HEK293T (cell line): ENCODE results near the gene XKR3.

Experiments used
- CTCF ChIA-PET: fragments of 350-600 bp; formaldehyde crosslinking; extraction: SDS; loops from one replicate; lab custom pipeline; 2021; ENCODE audit warnings: antibody characterized with exemption, inconsistent platforms; lab: Yijun Ruan, JAX
- POLR2A ChIA-PET: fragments of 350-600 bp; formaldehyde crosslinking; extraction: SDS; loops from one replicate; lab custom pipeline; 2020; ENCODE audit warnings: antibody characterized with exemption, inconsistent platforms; lab: Yijun Ruan, JAX
- DNase-seq: peaks from one replicate; pipeline ENCODE4 v3.0.0; 2012; ENCODE audit warnings: mixed read lengths; ENCODE audit errors: extremely low spot score
- ARNT ChIP-seq: fragments of 450-650 bp; IDR thresholded peaks from 2 replicates; pipeline ENCODE4 v1.6.1; 2017; ENCODE audit warnings: mild to moderate bottlenecking
- BHLHE40 ChIP-seq: fragments of 450-650 bp; IDR thresholded peaks from 2 replicates; pipeline ENCODE4 v1.6.1; 2016; ENCODE audit warnings: mild to moderate bottlenecking, moderate library complexity, borderline replicate concordance
- CTBP1 ChIP-seq: fragments of 450-650 bp; IDR thresholded peaks from 2 replicates; pipeline ENCODE4 v1.6.1; 2016; ENCODE audit warnings: borderline replicate concordance
- ELF4 ChIP-seq: fragments of 450-650 bp; IDR thresholded peaks from 2 replicates; pipeline ENCODE4 v1.6.1; 2017; ENCODE audit warnings: antibody characterized with exemption
- FOXA1 ChIP-seq: fragments of 450-650 bp; IDR thresholded peaks from 2 replicates; pipeline ENCODE4 v1.6.1; 2016; ENCODE audit warnings: mild to moderate bottlenecking
- FOXK2 ChIP-seq: fragments of 450-650 bp; IDR thresholded peaks from 2 replicates; pipeline ENCODE4 v1.6.1; 2016; ENCODE audit warnings: mild to moderate bottlenecking
- FOXM1 ChIP-seq: fragments of 450-650 bp; IDR thresholded peaks from 2 replicates; pipeline ENCODE4 v1.6.1; 2017; ENCODE audit warnings: mild to moderate bottlenecking, borderline replicate concordance
- HDGF ChIP-seq: fragments of 450-650 bp; IDR thresholded peaks from 2 replicates; pipeline ENCODE4 v1.6.1; 2017; ENCODE audit warnings: antibody characterized with exemption, borderline replicate concordance
- L3MBTL2 ChIP-seq: fragments of 450-650 bp; conservative IDR thresholded peaks from 2 replicates; pipeline ENCODE4 v1.6.1; 2016; ENCODE audit warnings: mild to moderate bottlenecking
- LEF1 ChIP-seq: fragments of 450-650 bp; IDR thresholded peaks from 2 replicates; pipeline ENCODE4 v1.6.1; 2017; ENCODE audit warnings: mild to moderate bottlenecking, borderline replicate concordance
- NFRKB ChIP-seq: fragments of 450-650 bp; IDR thresholded peaks from 2 replicates; pipeline ENCODE4 v1.6.1; 2016; ENCODE audit warnings: mild to moderate bottlenecking, moderate library complexity
- PKNOX1 ChIP-seq: fragments of 450-650 bp; IDR thresholded peaks from 2 replicates; pipeline ENCODE4 v1.6.1; 2016
- SP1 ChIP-seq: fragments of 450-650 bp; IDR thresholded peaks from 2 replicates; pipeline ENCODE4 v1.6.1; 2017
- SUZ12 ChIP-seq: fragments of 450-650 bp; IDR thresholded peaks from 2 replicates; pipeline ENCODE4 v1.6.1; 2016; ENCODE audit warnings: mild to moderate bottlenecking
- TARDBP ChIP-seq: fragments of 450-650 bp; IDR thresholded peaks from 2 replicates; pipeline ENCODE4 v1.6.1; 2016
- ZNF384 ChIP-seq: fragments of 450-650 bp; IDR thresholded peaks from 2 replicates; pipeline ENCODE4 v1.6.1; 2016

Gene XKR3

GRCh38 chr22:16807109-16807508 is 18.1 kb downstream of the XKR3 start:
- TF ChIP-seq ZNF384 (no peak), LEF1 (no peak), BHLHE40 (no peak), TARDBP (no peak), ELF4 (no peak), ARNT (no peak), SP1 (no peak), FOXM1 (no peak), SUZ12 (no peak), NFRKB (no peak), FOXK2 (no peak), HDGF (no peak)
- CTCF ChIA-PET = no interaction called here
- DNase-seq = no peak
- POLR2A ChIA-PET = no interaction called here

DNA sequence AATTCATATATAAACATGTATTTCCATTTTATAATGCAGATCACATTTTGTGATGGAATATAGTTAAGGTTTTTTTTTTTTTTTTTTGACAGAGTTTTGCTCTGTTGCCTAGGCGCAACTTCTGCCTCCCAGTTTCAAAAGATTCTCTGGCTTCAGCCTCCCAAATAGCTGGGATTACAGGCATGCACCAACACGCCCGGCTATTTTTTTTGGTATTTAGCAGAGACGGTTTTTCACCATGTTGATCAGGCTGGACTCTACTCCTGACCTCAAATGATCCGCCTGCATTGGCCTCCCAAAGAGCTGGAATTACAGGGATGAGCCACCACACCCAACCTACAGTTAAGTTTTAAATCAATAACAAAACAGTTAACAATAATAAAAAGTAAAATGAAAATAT is 18.8 kb downstream of the XKR3 start:
- ChIA-PET POLR2A (no interaction called here), CTCF (no interaction called here)
- TF ChIP-seq SP1 (no peak), ELF4 (no peak), ZNF384 (no peak), TARDBP (no peak), ARNT (no peak), LEF1 (no peak), HDGF (no peak), BHLHE40 (no peak), FOXA1 (no peak), L3MBTL2 (no peak), CTBP1 (no peak), NFRKB (no peak), FOXM1 (no peak), FOXK2 (no peak), SUZ12 (no peak), PKNOX1 (no peak)
- no peak for DNase-seq

DNA sequence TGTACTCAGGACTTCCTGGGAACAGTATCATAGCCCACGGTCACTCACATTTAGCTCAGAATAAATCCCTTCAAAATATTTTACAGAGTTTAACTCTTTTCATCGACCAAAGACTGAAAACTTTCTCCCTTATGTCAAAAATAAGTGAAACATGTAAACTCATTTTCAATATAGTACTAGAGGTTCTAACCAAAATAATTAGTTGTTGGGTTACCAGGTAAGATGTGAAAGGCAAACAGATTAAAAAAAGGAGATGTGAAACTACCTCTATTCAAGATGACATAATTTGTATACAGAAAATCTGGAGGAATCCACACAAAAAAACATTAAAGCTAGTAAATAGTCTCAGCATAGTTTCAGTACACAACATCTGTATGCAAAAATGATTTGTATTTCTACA is 20.3 kb downstream of the XKR3 start:
- ChIA-PET POLR2A (no interaction called here), CTCF (no interaction called here)
- DNase-seq = no peak
- TF ChIP-seq L3MBTL2 (no peak), CTBP1 (no peak), SP1 (no peak), FOXM1 (no peak), ZNF384 (no peak), ARNT (no peak), TARDBP (no peak), HDGF (no peak), SUZ12 (no peak), NFRKB (no peak), ELF4 (no peak), FOXA1 (no peak), PKNOX1 (no peak), BHLHE40 (no peak), FOXK2 (no peak), LEF1 (no peak)

DNA sequence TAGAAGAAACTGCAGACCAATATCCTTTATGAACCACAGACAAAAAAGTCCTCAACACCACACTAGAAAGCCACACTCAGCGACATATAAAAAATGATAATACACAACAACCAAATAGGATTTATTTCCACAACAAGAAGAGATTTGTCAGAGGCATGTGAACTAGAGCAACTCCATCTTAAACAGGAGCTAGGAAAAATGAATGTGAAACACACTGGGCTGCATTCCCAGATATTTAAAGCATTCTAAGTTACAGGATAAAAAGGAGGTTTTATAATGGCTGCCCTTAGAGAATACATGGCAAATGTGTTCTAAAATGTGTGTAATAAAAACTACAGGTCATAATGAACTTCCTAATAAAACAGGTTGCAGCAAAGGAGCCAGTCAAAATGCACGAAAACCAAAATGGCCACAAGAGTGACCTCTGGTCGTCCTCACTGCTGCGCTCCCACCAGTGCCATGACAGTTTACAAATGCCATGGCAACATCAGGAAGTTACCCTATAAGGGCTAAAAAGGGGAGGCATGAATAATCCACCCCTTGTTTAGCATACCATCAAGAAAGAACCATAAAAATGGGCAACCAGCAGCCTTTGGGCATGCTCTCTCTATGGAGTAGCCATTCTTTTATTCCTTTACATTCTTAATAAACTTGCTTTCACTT is 21.8 kb downstream of the XKR3 start:
- DNase-seq = no peak
- TF ChIP-seq FOXA1 (no peak), L3MBTL2 (no peak), CTBP1 (no peak), LEF1 (no peak), ELF4 (no peak), ARNT (no peak), NFRKB (no peak)
- ChIA-PET CTCF (no interaction called here), POLR2A (no interaction called here)

- TF ChIP-seq ARNT (no peak), NFRKB (no peak), CTBP1 (no peak), LEF1 (no peak), SP1 (no peak), HDGF (no peak), PKNOX1 (no peak), BHLHE40 (no peak), FOXM1 (no peak), ZNF384 (no peak), TARDBP (no peak), FOXA1 (no peak), L3MBTL2 (no peak), FOXK2 (no peak), SUZ12 (no peak), ELF4 (no peak)
- DNase-seq = no peak
- POLR2A ChIA-PET = no interaction called here
- CTCF ChIA-PET = no interaction called here
Measured at GRCh38 chr22:16801571-16801970, 23.6 kb downstream of the XKR3 start.

- no peak for DNase-seq
- ChIA-PET POLR2A (no interaction called here), CTCF (no interaction called here)
- TF ChIP-seq FOXM1 (no peak), L3MBTL2 (no peak), TARDBP (no peak)
Measured at GRCh38 chr22:16801088-16801487, 24.1 kb downstream of the XKR3 start.
